Measurements from ENCODE around the gene IMP3. TPM values are rescaled to one million over a fixed set of nuclear protein-coding genes. Genes with fewer than 3 reads are reported as not detected.

IMP3 gene
- total and polyA plus RNA-seq, 9 of the 15 experiments (the other 6 are each of a cell fraction or from before 2014, with no cell fraction given): 14.5 to 160 (median 74.4) TPM

DNA sequence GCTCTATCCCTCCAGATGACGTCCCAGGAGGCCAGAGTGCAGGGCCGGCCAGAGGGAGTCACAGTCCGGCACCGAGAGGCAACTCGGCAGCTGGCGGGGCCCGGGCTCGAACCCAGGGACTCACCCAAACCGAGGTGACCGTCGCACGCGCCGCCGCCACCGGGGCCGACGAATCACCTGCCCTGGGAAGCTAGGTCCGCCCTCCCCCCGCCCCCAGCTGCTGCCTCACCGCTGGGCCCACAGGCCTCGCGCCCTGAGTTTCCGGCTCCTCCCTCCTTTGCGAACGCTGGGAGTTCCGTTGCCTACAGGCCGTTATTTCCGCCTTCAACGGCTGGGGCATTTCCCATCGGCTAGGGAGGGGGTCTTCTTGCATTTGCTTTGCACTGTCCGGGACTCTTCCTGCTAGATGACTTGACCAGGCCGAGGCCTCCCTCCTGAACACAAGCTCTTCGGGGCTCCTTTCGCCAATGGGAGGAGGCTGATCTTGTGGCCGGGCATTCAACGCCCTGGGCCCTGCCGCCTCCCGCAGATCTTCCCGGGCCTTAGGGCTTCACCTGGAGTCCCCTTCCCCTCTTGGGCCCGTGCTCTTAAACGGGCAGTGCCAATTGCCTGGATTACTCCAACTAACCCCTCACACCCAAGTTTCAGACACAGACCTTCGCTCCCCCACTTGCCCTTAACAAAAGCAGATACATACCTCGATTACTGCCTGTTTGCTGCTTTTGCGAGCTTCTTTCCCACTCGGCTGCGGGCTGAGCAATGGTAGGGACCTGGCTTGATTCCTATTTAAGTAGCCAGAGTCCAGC, 14.3 kb downstream of the IMP3 start, which contains the start of gene SNUPN (continued):
- TF ChIP-seq, protein P1, sequence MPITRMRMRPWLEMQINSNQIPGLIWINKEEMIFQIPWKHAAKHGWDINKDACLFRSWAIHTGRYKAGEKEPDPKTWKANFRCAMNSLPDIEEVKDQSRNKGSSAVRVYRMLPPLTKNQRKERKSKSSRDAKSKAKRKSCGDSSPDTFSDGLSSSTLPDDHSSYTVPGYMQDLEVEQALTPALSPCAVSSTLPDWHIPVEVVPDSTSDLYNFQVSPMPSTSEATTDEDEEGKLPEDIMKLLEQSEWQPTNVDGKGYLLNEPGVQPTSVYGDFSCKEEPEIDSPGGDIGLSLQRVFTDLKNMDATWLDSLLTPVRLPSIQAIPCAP (CRISPR knock-in tag; IDR thresholded peaks at IDR 0.05; ENCODE audit: borderline replicate concordance): no peak
- peak; percentile 75 for TF ChIP-seq DACH1 (IDR thresholded peaks at IDR 0.05; ENCODE audit: partially characterized antibody)
- no peak for TF ChIP-seq CHD4 (IDR thresholded peaks at IDR 0.05; ENCODE audit: insufficient read depth, insufficient replicate concordance, low read depth, low read length, poor library complexity, severe bottlenecking)
- TF ChIP-seq, protein P2, sequence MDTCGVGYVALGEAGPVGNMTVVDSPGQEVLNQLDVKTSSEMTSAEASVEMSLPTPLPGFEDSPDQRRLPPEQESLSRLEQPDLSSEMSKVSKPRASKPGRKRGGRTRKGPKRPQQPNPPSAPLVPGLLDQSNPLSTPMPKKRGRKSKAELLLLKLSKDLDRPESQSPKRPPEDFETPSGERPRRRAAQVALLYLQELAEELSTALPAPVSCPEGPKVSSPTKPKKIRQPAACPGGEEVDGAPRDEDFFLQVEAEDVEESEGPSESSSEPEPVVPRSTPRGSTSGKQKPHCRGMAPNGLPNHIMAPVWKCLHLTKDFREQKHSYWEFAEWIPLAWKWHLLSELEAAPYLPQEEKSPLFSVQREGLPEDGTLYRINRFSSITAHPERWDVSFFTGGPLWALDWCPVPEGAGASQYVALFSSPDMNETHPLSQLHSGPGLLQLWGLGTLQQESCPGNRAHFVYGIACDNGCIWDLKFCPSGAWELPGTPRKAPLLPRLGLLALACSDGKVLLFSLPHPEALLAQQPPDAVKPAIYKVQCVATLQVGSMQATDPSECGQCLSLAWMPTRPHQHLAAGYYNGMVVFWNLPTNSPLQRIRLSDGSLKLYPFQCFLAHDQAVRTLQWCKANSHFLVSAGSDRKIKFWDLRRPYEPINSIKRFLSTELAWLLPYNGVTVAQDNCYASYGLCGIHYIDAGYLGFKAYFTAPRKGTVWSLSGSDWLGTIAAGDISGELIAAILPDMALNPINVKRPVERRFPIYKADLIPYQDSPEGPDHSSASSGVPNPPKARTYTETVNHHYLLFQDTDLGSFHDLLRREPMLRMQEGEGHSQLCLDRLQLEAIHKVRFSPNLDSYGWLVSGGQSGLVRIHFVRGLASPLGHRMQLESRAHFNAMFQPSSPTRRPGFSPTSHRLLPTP (IDR thresholded peaks at IDR 0.05; ENCODE audit: borderline replicate concordance, extremely low read depth, insufficient read length): peak; percentile 97
- TF ChIP-seq, protein P3, sequence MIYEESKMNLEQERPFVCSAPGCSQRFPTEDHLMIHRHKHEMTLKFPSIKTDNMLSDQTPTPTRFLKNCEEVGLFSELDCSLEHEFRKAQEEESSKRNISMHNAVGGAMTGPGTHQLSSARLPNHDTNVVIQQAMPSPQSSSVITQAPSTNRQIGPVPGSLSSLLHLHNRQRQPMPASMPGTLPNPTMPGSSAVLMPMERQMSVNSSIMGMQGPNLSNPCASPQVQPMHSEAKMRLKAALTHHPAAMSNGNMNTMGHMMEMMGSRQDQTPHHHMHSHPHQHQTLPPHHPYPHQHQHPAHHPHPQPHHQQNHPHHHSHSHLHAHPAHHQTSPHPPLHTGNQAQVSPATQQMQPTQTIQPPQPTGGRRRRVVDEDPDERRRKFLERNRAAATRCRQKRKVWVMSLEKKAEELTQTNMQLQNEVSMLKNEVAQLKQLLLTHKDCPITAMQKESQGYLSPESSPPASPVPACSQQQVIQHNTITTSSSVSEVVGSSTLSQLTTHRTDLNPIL (CRISPR knock-in tag; IDR thresholded peaks at IDR 0.05): no peak
- TF ChIP-seq KLF13 (tag; IDR thresholded peaks at IDR 0.05; ENCODE audit: borderline replicate concordance, low read depth): 0 out of 2 replicates have a peak, but pooled peaks have one; percentile 11
- TF ChIP-seq, protein P4, sequence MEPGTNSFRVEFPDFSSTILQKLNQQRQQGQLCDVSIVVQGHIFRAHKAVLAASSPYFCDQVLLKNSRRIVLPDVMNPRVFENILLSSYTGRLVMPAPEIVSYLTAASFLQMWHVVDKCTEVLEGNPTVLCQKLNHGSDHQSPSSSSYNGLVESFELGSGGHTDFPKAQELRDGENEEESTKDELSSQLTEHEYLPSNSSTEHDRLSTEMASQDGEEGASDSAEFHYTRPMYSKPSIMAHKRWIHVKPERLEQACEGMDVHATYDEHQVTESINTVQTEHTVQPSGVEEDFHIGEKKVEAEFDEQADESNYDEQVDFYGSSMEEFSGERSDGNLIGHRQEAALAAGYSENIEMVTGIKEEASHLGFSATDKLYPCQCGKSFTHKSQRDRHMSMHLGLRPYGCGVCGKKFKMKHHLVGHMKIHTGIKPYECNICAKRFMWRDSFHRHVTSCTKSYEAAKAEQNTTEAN (CRISPR knock-in tag; IDR thresholded peaks at IDR 0.05): no peak
- TF ChIP-seq THRAP3 (IDR thresholded peaks at IDR 0.05; ENCODE audit: borderline replicate concordance): 0 out of 2 replicates have a peak, but pooled peaks have one; percentile 16
- TF ChIP-seq, protein P5, sequence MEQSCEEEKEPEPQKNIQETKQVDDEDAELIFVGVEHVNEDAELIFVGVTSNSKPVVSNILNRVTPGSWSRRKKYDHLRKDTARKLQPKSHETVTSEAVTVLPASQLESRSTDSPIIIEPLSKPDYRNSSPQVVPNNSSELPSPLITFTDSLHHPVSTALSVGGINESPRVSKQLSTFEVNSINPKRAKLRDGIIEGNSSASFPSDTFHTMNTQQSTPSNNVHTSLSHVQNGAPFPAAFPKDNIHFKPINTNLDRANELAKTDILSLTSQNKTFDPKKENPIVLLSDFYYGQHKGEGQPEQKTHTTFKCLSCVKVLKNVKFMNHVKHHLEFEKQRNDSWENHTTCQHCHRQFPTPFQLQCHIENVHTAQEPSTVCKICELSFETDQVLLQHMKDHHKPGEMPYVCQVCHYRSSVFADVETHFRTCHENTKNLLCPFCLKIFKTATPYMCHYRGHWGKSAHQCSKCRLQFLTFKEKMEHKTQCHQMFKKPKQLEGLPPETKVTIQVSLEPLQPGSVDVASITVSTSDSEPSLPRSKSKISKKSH (CRISPR knock-in tag; IDR thresholded peaks at IDR 0.05): no peak
- TF ChIP-seq BRD4 (IDR thresholded peaks at IDR 0.05): 0 out of 2 replicates have a peak, but pooled peaks have one; percentile 9
- peak; percentile 62; the same call in 1 of the 2 replicates for TF ChIP-seq POLR2AphosphoS5 (IDR thresholded peaks at IDR 0.05; ENCODE audit: control insufficient read depth, insufficient read depth, low read depth, low read length)
- TF ChIP-seq SMAD1 (IDR thresholded peaks at IDR 0.05; ENCODE audit: low read depth, low read length, partially characterized antibody): peak; percentile 20
- no peak for TF ChIP-seq ZNF785 (CRISPR knock-in tag; IDR thresholded peaks at IDR 0.05)
- TF ChIP-seq, protein P6, sequence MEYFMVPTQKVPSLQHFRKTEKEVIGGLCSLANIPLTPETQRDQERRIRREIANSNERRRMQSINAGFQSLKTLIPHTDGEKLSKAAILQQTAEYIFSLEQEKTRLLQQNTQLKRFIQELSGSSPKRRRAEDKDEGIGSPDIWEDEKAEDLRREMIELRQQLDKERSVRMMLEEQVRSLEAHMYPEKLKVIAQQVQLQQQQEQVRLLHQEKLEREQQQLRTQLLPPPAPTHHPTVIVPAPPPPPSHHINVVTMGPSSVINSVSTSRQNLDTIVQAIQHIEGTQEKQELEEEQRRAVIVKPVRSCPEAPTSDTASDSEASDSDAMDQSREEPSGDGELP (CRISPR knock-in tag; IDR thresholded peaks at IDR 0.05; ENCODE audit: borderline replicate concordance): peak; percentile 97
- TF ChIP-seq SUPT5H (IDR thresholded peaks at IDR 0.05): peak; percentile 89
- no peak for TF ChIP-seq PHTF2 (CRISPR knock-in tag; IDR thresholded peaks at IDR 0.05)
- TF ChIP-seq TCF7L2 (IDR thresholded peaks at IDR 0.05; ENCODE audit: low read depth, low read length): no peak
